Measurements from ENCODE around the gene APBB1.

Gene APBB1

GRCh38 chr11:6419009-6419631 is at the start of gene APBB1:
Gene APBB1 (minus strand): TSS chr11:6419094. CDS start chr11:6411347, 7,747 bp downstream.
- DNase-seq (ENCODE audit: low read depth, low spot score) = no peak

- DNase-seq (ENCODE audit: low read depth, low spot score) = no peak
Measured at GRCh38 chr11:6459099-6459450, 40.2 kb upstream of the APBB1 start.

GRCh38 chr11:6458352-6459098 is 39.6 kb upstream of the APBB1 start:
- no peak for DNase-seq (ENCODE audit: low read depth, low spot score)

GRCh38 chr11:6457581-6458320 is 38.9 kb upstream of the APBB1 start:
- DNase-seq (ENCODE audit: low read depth, low spot score) = no peak

- no peak for DNase-seq (ENCODE audit: low read depth, low spot score)
Measured at GRCh38 chr11:6456361-6457073, 37.6 kb upstream of the APBB1 start.

- no peak for DNase-seq (ENCODE audit: low read depth, low spot score)
Measured at GRCh38 chr11:6455070-6455469, 36.2 kb upstream of the APBB1 start.

GRCh38 chr11:6453152-6453551 is 34.3 kb upstream of the APBB1 start:
- no peak for DNase-seq (ENCODE audit: low read depth, low spot score)

- no peak for DNase-seq (ENCODE audit: low read depth, low spot score)
Measured at GRCh38 chr11:6452219-6452618, 33.3 kb upstream of the APBB1 start.

- no peak for DNase-seq (ENCODE audit: low read depth, low spot score)
Measured at GRCh38 chr11:6448574-6448973, 29.7 kb upstream of the APBB1 start.

GRCh38 chr11:6443269-6444003 is 24.5 kb upstream of the APBB1 start:
- no peak for DNase-seq (ENCODE audit: low read depth, low spot score)

GRCh38 chr11:6442441-6442840 is 23.5 kb upstream of the APBB1 start:
- no peak for DNase-seq (ENCODE audit: low read depth, low spot score)

GRCh38 chr11:6440906-6441358 is 22.0 kb upstream of the APBB1 start, which contains the start of gene HPX:
Gene HPX (minus strand): TSS chr11:6440987. CDS start chr11:6440963, 24 bp downstream.
- DNase-seq (ENCODE audit: low read depth, low spot score) = no peak

GRCh38 chr11:6438979-6439571 is 20.2 kb upstream of the APBB1 start:
- DNase-seq (ENCODE audit: low read depth, low spot score) = peak; percentile 35

GRCh38 chr11:6437993-6438392 is 19.1 kb upstream of the APBB1 start:
- no peak for DNase-seq (ENCODE audit: low read depth, low spot score)

- no peak for DNase-seq (ENCODE audit: low read depth, low spot score)
Measured at GRCh38 chr11:6437423-6437822, 18.5 kb upstream of the APBB1 start.

- no peak for DNase-seq (ENCODE audit: low read depth, low spot score)
Measured at GRCh38 chr11:6433998-6434660, 15.2 kb upstream of the APBB1 start.

- no peak for DNase-seq (ENCODE audit: low read depth, low spot score)
Measured at GRCh38 chr11:6431861-6432260, 13.0 kb upstream of the APBB1 start.

GRCh38 chr11:6427516-6427915 is 8.6 kb upstream of the APBB1 start:
- DNase-seq (ENCODE audit: low read depth, low spot score) = peak; percentile 35

GRCh38 chr11:6420677-6421076 is 1.8 kb upstream of the APBB1 start:
- DNase-seq (ENCODE audit: low read depth, low spot score) = no peak

GRCh38 chr11:6418557-6419008 is 311 bp downstream of the APBB1 start:
- DNase-seq (ENCODE audit: low read depth, low spot score) = no peak

All from iPS DF 19.7 (cell line).